Measurements from ENCODE around the gene COLEC11.

COLEC11 gene

GRCh38 chr2:3600256-3600855 lies 5.4 kb downstream of the COLEC11 start:
- no peak for DNase-seq (ENCODE audit: low read depth in 2 of 2)
- TF ChIP-seq CTCF (IDR thresholded peaks at IDR 0.05; ENCODE audit: low read depth, low read length) = no peak
- H3K4me3 ChIP-seq (replicated peaks in 1 of 2; ENCODE audit: low read depth in 2 of 2, low read length in 2 of 2) = no peak overlapping the region

DNA sequence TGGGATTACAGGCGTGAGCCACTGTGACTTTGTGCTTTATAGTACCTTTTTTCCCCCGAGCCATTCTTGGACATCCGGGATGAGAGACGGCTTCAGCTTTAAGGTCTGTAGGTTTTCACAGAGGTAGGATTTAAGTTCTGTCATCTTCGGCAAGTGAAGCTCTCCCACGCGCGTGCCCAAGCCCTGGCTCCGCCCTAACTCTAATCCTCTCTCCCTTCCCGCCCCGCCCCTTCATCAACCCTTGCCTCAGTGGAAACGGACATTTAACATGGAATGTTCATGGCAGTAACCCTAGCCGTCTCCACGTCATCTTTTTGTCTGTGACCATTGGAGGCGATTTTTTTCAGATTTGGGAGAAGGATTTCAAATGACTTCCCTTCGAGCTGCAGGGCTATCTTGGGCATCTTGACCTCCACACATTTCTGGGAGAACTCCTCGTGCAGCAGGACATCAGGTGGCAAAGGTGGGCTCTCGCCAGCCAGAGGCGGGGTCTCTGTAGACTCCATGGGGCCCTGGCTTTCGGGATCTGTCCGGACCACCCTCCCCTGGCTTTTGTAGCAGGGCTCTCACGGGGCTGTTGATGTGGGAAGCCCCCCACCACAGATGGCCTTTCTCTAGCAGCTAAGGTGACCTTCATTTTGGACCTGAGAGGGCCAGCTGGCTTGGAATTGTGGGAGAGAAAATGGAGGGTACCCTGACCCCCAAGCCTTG lies 6.8 kb downstream of the COLEC11 start:
- DNase-seq (ENCODE audit: low read depth in 2 of 2) = no peak
- no peak for TF ChIP-seq CTCF (IDR thresholded peaks at IDR 0.05; ENCODE audit: low read depth, low read length)

GRCh38 chr2:3602553-3603339 lies 7.8 kb downstream of the COLEC11 start:
- DNase-seq (ENCODE audit: low read depth in 2 of 2) = no peak
- no peak for TF ChIP-seq CTCF (IDR thresholded peaks at IDR 0.05; ENCODE audit: low read depth, low read length)
- H3K4me3 ChIP-seq (replicated peaks in 1 of 2; ENCODE audit: low read depth in 2 of 2, low read length in 2 of 2) = no peak overlapping the region

More for the DNA sequence above, 6.8 kb downstream of the COLEC11 start:
- no peak overlapping the region for H3K4me3 ChIP-seq (replicated peaks in 1 of 2; ENCODE audit: low read depth in 2 of 2, low read length in 2 of 2)

DNA sequence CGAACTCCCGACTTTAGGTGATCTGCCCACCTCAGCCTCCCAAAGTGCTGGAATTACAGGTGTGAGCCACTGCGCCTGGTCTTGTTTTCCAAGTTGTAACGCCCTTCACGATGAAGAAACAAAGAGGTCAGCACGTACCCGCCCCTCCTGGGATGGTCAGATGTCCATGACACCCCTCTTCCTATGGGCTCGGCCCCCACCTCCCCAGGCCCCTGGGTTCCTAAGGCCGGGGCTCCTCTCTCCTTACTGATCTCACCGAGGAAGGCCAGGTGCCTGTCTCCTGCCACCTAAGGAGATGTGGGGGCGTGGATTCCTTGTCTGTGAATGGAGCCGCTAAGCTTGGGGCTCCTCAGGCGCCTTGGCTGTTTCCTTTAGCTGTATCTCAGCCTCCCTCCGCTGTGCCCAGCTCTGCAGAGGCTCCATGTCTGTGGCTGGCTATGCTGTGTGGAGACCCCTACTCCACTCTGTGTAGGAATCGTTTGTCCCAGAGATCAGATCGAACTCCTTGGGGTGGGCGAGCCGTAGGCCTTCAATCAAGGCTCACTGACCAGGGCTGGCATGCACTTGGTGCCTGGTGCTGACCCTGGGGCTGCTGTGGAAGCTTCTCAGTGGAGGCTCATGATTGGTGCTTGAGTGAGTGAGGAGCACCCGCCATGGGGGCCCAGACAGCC lies 8.8 kb downstream of the COLEC11 start:
- TF ChIP-seq CTCF (IDR thresholded peaks at IDR 0.05; ENCODE audit: low read depth, low read length) = no peak
- no peak overlapping the region for H3K4me3 ChIP-seq (replicated peaks in 1 of 2; ENCODE audit: low read depth in 2 of 2, low read length in 2 of 2)
- no peak for DNase-seq (ENCODE audit: low read depth in 2 of 2)

DNA sequence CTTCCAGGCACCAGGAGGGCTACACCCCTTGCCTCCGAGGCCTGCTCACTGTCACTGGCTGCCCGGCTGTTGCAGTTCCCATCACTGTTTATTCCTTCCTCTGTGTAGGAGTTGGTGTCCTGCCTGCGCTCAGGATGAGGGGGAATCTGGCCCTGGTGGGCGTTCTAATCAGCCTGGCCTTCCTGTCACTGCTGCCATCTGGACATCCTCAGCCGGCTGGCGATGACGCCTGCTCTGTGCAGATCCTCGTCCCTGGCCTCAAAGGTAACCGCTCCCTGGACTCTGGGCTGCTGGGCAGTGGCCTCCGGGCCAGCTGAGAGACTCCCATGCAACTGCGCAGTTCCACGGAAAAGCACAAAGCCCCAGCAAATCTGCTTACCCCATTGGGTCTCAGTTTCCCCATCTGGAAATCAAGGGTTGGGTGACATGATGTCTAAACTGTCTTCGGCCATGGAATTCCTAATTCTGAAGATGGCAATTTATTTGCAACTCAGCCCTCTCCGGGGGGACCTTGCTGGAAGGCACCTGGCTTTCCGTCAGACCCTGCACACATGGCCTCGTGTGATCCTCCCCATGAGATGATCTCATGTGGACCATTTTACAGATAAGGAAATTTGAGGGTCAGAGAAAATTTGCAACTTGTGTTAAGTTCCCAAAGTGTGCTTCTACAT lies 9.4 kb downstream of the COLEC11 start:
- no peak for TF ChIP-seq CTCF (IDR thresholded peaks at IDR 0.05; ENCODE audit: low read depth, low read length)
- peak in 1 of 2 donors; percentile 24 for DNase-seq (ENCODE audit: low read depth in 2 of 2)
- H3K4me3 ChIP-seq (replicated peaks in 1 of 2; ENCODE audit: low read depth in 2 of 2, low read length in 2 of 2) = no peak overlapping the region

All from cardiac fibroblast (primary cell).